DOHH2 (cell line): ENCODE measurements around the gene METTL1.

Experiments
- EZH2phosphoT487 ChIP-seq: fragments of 200-600 bp; sonication (generic); IDR thresholded peaks from 2 replicates; pipeline ENCODE4 v1.6.1; 2017; ENCODE audit warnings: borderline replicate concordance, mild to moderate bottlenecking, antibody characterized with exemption, low read length, moderate library complexity, mixed read lengths
- TF ChIP-seq, protein P1 (sequence below): fragments of 200-600 bp; sonication (generic); IDR thresholded peaks from one replicate; pipeline ENCODE4 v1.5.1; 2014; ENCODE audit warnings: antibody characterized with exemption, mild to moderate bottlenecking, low read depth, low read length; ENCODE audit not compliant: poor library complexity, severe bottlenecking

- TF ChIP-seq, protein P1, sequence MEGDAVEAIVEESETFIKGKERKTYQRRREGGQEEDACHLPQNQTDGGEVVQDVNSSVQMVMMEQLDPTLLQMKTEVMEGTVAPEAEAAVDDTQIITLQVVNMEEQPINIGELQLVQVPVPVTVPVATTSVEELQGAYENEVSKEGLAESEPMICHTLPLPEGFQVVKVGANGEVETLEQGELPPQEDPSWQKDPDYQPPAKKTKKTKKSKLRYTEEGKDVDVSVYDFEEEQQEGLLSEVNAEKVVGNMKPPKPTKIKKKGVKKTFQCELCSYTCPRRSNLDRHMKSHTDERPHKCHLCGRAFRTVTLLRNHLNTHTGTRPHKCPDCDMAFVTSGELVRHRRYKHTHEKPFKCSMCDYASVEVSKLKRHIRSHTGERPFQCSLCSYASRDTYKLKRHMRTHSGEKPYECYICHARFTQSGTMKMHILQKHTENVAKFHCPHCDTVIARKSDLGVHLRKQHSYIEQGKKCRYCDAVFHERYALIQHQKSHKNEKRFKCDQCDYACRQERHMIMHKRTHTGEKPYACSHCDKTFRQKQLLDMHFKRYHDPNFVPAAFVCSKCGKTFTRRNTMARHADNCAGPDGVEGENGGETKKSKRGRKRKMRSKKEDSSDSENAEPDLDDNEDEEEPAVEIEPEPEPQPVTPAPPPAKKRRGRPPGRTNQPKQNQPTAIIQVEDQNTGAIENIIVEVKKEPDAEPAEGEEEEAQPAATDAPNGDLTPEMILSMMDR: peak; percentile 78
- TF ChIP-seq EZH2phosphoT487: no peak
Observed at GRCh38 chr12:57759360-57759980, 12.4 kb downstream of the METTL1 start.
